LNCAP (cell line): ENCODE data around the gene NTRK3.

ENCODE experiments used
- TF ChIP-seq, protein P1 (sequence below): fragments of 450-650 bp; IDR thresholded peaks from 2 replicates; pipeline ENCODE4 v1.5.1; 2017; ENCODE audit warnings: mild to moderate bottlenecking

The NTRK3 gene

DNA sequence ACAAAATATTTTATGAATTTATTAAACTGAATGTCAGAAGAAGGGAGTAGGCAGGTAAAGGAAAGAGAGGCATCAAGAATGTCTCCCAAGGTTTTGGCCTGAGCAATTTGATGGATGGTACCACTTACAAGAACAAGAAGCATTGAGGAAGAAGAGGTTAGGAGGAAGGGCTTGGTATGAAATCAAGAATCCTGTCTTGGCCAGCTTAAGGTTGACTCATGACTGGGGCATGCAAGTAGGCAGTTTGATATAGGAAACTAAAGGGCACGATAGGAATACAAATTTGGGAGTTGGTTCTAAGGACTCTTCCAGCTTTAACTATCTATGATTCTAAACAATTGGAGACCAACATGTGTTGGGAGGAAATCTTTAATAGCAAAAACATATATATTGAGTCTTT lies 79.1 kb downstream of the NTRK3 start:
- TF ChIP-seq, protein P1, sequence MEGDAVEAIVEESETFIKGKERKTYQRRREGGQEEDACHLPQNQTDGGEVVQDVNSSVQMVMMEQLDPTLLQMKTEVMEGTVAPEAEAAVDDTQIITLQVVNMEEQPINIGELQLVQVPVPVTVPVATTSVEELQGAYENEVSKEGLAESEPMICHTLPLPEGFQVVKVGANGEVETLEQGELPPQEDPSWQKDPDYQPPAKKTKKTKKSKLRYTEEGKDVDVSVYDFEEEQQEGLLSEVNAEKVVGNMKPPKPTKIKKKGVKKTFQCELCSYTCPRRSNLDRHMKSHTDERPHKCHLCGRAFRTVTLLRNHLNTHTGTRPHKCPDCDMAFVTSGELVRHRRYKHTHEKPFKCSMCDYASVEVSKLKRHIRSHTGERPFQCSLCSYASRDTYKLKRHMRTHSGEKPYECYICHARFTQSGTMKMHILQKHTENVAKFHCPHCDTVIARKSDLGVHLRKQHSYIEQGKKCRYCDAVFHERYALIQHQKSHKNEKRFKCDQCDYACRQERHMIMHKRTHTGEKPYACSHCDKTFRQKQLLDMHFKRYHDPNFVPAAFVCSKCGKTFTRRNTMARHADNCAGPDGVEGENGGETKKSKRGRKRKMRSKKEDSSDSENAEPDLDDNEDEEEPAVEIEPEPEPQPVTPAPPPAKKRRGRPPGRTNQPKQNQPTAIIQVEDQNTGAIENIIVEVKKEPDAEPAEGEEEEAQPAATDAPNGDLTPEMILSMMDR: no peak

DNA sequence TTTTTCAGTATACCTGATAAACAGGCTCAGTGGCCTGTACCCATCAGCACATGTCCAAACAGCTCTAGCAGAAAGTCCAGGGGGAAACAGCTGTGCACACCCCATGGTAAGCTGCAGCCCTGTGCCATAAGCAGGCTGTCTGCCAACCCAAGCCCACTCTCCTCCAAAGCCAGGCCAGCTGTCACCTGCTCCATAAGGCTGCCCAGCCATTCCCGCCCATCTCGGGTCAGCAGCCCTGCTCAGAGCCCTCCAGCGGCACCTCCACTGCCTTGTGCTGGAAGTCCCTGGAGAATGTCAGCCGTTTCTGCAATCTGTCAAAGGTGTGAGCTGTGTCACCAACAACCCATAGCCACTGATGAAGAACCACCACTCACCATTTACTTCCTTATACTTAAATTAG lies 82.0 kb downstream of the NTRK3 start:
- TF ChIP-seq, protein P1: no peak

- TF ChIP-seq, protein P1: no peak
These were observed 90.2 kb downstream of the NTRK3 start for GRCh38 chr15:88166082-88166993.

- TF ChIP-seq, protein P1: no peak
These were observed 94.9 kb downstream of the NTRK3 start for GRCh38 chr15:88161636-88162035.

DNA sequence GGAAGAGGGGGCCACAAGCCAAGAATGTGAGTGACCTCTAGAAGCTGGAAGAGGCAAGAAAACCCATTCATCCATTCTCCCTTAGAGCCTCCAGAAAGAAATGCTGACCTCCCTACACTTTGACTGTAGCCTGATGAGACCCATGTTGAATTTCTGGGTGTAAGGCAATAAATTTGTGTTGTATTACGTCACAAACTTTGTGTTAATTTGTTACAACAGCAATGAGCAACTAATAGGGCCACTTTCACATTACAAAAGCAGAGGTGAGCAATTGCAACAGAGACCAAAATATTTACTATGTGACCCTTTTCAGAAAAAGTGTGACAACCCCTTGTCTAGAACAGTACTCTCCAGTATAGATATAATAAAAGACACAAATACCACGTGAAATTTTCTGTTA lies 101.2 kb downstream of the NTRK3 start:
- TF ChIP-seq, protein P1: no peak

- TF ChIP-seq, protein P1: no peak
These were observed 103.9 kb downstream of the NTRK3 start for GRCh38 chr15:88152672-88153071.

- TF ChIP-seq, protein P1: no peak
These were observed 108.8 kb downstream of the NTRK3 start for GRCh38 chr15:88147760-88148159.
